ENCODE measurements around the gene ACP5. TPM values are rescaled to one million over a fixed set of nuclear protein-coding genes. Genes with fewer than 3 reads are reported as not detected.

ACP5 gene
- total and polyA plus RNA-seq, 2 of the 8 experiments (the other 6 are each of a cell fraction or from before 2014, with no cell fraction given): 9.0 to 14.3 TPM

DNA sequence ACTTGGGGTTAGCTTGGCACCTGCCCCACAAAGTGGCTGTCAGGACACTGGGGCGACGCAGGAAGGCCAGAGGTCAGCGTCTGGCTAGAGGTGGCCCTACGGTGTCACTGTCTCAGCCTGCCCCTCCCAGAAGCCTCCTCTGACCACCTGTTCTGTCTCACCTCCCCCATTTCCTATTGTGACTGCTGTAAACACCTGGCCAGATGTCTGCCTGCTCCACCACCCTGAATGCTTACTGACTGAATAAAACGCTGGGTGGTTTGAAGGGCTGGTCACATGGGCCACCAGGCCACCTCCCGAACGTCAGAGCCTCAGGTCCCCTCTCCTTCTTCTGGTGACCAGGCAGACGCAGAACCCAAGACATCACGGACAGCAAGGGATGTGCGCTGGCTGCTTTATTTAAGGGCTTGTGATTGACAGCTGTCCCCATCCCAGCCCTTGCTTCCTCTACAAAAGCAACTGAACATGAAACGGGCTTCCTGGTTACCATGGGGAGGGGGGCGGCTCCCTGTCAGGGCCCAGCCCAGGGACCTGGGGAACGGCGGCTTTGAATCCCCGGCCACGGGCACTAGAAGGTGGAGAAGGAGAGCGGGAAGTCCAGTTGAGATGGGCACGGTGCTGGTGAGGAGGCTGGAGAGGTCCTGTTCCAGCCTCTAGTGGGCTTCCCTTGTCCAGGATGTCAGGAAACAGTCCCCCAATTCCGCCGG lies 24.6 kb downstream of the ACP5 start (continued):
- TF ChIP-seq, protein P1, sequence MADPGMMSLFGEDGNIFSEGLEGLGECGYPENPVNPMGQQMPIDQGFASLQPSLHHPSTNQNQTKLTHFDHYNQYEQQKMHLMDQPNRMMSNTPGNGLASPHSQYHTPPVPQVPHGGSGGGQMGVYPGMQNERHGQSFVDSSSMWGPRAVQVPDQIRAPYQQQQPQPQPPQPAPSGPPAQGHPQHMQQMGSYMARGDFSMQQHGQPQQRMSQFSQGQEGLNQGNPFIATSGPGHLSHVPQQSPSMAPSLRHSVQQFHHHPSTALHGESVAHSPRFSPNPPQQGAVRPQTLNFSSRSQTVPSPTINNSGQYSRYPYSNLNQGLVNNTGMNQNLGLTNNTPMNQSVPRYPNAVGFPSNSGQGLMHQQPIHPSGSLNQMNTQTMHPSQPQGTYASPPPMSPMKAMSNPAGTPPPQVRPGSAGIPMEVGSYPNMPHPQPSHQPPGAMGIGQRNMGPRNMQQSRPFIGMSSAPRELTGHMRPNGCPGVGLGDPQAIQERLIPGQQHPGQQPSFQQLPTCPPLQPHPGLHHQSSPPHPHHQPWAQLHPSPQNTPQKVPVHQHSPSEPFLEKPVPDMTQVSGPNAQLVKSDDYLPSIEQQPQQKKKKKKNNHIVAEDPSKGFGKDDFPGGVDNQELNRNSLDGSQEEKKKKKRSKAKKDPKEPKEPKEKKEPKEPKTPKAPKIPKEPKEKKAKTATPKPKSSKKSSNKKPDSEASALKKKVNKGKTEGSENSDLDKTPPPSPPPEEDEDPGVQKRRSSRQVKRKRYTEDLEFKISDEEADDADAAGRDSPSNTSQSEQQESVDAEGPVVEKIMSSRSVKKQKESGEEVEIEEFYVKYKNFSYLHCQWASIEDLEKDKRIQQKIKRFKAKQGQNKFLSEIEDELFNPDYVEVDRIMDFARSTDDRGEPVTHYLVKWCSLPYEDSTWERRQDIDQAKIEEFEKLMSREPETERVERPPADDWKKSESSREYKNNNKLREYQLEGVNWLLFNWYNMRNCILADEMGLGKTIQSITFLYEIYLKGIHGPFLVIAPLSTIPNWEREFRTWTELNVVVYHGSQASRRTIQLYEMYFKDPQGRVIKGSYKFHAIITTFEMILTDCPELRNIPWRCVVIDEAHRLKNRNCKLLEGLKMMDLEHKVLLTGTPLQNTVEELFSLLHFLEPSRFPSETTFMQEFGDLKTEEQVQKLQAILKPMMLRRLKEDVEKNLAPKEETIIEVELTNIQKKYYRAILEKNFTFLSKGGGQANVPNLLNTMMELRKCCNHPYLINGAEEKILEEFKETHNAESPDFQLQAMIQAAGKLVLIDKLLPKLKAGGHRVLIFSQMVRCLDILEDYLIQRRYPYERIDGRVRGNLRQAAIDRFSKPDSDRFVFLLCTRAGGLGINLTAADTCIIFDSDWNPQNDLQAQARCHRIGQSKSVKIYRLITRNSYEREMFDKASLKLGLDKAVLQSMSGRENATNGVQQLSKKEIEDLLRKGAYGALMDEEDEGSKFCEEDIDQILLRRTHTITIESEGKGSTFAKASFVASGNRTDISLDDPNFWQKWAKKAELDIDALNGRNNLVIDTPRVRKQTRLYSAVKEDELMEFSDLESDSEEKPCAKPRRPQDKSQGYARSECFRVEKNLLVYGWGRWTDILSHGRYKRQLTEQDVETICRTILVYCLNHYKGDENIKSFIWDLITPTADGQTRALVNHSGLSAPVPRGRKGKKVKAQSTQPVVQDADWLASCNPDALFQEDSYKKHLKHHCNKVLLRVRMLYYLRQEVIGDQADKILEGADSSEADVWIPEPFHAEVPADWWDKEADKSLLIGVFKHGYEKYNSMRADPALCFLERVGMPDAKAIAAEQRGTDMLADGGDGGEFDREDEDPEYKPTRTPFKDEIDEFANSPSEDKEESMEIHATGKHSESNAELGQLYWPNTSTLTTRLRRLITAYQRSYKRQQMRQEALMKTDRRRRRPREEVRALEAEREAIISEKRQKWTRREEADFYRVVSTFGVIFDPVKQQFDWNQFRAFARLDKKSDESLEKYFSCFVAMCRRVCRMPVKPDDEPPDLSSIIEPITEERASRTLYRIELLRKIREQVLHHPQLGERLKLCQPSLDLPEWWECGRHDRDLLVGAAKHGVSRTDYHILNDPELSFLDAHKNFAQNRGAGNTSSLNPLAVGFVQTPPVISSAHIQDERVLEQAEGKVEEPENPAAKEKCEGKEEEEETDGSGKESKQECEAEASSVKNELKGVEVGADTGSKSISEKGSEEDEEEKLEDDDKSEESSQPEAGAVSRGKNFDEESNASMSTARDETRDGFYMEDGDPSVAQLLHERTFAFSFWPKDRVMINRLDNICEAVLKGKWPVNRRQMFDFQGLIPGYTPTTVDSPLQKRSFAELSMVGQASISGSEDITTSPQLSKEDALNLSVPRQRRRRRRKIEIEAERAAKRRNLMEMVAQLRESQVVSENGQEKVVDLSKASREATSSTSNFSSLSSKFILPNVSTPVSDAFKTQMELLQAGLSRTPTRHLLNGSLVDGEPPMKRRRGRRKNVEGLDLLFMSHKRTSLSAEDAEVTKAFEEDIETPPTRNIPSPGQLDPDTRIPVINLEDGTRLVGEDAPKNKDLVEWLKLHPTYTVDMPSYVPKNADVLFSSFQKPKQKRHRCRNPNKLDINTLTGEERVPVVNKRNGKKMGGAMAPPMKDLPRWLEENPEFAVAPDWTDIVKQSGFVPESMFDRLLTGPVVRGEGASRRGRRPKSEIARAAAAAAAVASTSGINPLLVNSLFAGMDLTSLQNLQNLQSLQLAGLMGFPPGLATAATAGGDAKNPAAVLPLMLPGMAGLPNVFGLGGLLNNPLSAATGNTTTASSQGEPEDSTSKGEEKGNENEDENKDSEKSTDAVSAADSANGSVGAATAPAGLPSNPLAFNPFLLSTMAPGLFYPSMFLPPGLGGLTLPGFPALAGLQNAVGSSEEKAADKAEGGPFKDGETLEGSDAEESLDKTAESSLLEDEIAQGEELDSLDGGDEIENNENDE (IDR thresholded peaks at IDR 0.05; ENCODE audit: insufficient replicate concordance, low read length): no peak
- TF ChIP-seq GABPA (IDR thresholded peaks at IDR 0.05; ENCODE audit: borderline replicate concordance, insufficient read depth, low read length) (no peak), POLR2AphosphoS5 (IDR thresholded peaks at IDR 0.05; ENCODE audit: low read depth, low read length) (no peak), TCF12 (IDR thresholded peaks at IDR 0.05; ENCODE audit: low read depth, low read length) (no peak), CBX5 (IDR thresholded peaks at IDR 0.05; ENCODE audit: low read depth, low read length) (no peak), BACH1 (IDR thresholded peaks at IDR 0.05; ENCODE audit: low read length) (no peak), FOSL1 (IDR thresholded peaks at IDR 0.05; ENCODE audit: insufficient read depth, low read depth, low read length) (no peak), CHD1 (IDR thresholded peaks at IDR 0.05; ENCODE audit: low read depth, low read length) (no peak), MAFK (IDR thresholded peaks at IDR 0.05; ENCODE audit: low read depth, low read length) (no peak)

Measured in H1 (cell line).